ENCODE measurements around the gene BRCA2. TPM values are rescaled to one million over a fixed set of nuclear protein-coding genes. Genes with fewer than 3 reads are reported as not detected.

The BRCA2 gene
- total RNA-seq, 3 donors from 2014 or later = 7.2 to 8.6 (median 8.4) TPM

DNA sequence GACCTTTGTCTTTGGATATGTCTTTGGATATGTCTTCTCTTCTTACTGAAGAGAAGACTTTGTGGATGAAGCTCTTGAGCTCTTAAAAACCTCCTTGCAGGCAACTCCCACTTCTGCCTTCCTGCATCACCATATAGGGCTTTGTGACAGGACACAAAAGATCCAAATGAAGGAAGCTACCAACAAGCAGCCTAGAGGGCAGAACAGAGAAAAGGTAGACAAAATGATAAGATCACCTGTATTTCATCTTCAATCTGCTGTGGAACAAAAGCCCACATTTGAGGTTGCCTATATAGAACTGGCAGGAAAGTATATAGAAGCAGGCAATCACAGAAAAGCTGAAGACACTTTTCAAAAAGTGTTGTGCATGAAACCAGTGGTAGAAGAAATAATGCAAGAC lies 70.1 kb downstream of the BRCA2 start:
- Mint-ChIP-seq H3K36me3 (ENCODE audit: insufficient read depth) (no peaks in the 10 kb centered on the region), H3K4me1 (ENCODE audit: low read depth) (peaks cover 2% of the 10 kb centered on the region), H3K27me3 (ENCODE audit: low read depth) (no peaks in the 10 kb centered on the region), H3K9me3 (no peaks in the 10 kb centered on the region), H3K4me3 (no peak overlapping the region)
- no peak for ATAC-seq
- DNase-seq = no peak

DNA sequence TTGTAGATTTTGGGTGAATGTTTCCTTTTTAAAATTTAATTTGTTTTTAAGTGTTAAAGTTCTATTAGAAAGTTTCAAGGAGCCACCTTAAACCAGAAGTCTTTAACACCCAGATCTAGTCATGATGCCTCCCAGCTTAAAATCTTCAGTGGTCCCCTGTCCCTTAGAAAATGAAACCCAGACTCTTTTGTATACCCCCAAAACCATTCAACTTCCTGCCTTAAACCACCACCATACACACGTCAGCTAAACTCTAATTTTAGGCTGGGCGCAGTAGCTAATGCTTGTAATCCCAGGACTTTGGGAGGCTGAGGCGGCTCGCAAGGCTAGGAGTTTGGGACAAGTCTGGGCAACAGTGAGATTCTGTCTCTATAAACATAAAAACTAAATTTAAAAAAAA lies 74.7 kb downstream of the BRCA2 start:
- ATAC-seq (peak; percentile 40 to 59), DNase-seq (no peak)
- Mint-ChIP-seq H3K4me1 (ENCODE audit: low read depth) (peaks cover 6% of the 10 kb centered on the region), H3K9me3 (no peaks in the 10 kb centered on the region), H3K27me3 (ENCODE audit: low read depth) (no peaks in the 10 kb centered on the region), H3K36me3 (ENCODE audit: insufficient read depth) (no peaks in the 10 kb centered on the region), H3K4me3 (no peak overlapping the region)

DNA sequence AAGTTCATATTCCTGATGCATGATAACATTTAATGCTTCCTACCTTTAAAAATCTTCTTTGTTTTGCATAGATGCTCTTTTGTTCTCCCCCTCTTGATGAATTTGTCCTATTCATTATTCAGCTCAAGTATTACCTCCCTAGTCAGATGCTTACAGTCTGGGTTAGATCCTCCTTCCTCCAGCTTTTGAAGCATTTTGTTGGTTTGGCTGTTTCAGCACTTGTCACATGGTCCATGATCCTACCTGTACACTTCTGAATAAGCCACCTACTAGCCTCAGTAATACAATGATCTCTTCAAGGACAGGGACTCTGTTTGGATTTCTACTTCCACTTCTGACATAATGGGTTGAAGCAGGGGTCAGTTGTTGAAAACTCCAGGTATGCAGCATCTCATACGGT lies 75.2 kb downstream of the BRCA2 start:
- no peaks in the 10 kb centered on the region for H3K27me3 Mint-ChIP-seq (ENCODE audit: low read depth)
- peaks cover 6% of the 10 kb centered on the region for H3K4me1 Mint-ChIP-seq (ENCODE audit: low read depth)
- no peak overlapping the region for H3K4me3 Mint-ChIP-seq
- DNase-seq (no peak), ATAC-seq (no peak)
- H3K36me3 Mint-ChIP-seq (ENCODE audit: insufficient read depth) = no peaks in the 10 kb centered on the region
- no peaks in the 10 kb centered on the region for H3K9me3 Mint-ChIP-seq

DNA sequence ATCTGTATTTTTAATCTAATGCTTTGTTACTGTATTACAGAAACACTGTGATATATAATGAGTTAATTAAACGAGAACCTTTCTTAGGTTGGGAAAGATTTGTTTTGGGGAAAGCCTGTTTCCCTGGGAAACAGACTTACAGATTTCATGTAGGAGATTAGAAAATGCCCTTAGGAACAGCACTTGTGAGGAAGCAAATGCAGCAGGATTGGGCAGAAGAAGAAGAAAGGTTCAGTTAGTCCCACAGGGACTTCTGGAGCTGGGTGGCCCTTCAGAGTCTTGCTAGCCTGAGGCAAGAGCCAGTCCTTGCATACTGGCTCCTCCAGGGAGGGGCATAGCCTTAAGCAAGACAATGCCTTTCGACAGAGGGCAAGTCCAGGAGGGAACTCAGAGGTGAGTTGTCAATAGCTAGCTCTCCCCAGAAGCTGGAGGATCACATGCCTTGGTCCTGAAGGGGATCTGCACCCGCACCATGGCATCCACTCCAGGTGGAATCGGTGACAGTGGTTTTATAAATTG lies 75.9 kb downstream of the BRCA2 start:
- peaks cover 6% of the 10 kb centered on the region for H3K4me1 Mint-ChIP-seq (ENCODE audit: low read depth)
- no peak overlapping the region for H3K4me3 Mint-ChIP-seq
- no peaks in the 10 kb centered on the region for H3K9me3 Mint-ChIP-seq
- no peaks in the 10 kb centered on the region for H3K27me3 Mint-ChIP-seq (ENCODE audit: low read depth)
- ATAC-seq (no peak), DNase-seq (no peak)
- no peaks in the 10 kb centered on the region for H3K36me3 Mint-ChIP-seq (ENCODE audit: insufficient read depth)

DNA sequence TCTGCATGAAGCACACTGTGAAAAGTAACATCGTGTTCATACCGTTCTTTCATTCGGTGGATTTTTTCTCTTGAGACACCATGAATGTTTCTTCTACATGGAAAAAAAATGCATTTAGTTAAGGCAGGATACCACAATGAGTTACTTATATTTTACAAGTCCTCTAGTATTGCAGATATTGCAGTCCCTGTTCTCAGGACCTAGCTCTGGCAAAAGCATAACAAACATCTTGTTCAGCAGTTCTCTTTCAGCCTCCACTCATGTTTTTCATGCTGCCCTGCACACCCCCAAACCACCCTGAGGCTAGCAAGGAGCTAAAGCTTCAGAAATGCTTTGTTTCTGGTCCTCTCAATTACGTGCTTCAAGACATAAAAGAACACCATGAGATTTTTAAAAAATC lies 87.8 kb downstream of the BRCA2 start:
- DNase-seq (no peak), ATAC-seq (no peak)
- Mint-ChIP-seq H3K36me3 (ENCODE audit: insufficient read depth) (peaks cover 32% of the 10 kb centered on the region), H3K9me3 (no peaks in the 10 kb centered on the region), H3K4me1 (ENCODE audit: low read depth) (peaks cover 4% of the 10 kb centered on the region), H3K4me3 (no peak overlapping the region), H3K27me3 (ENCODE audit: low read depth) (no peaks in the 10 kb centered on the region)

DNA sequence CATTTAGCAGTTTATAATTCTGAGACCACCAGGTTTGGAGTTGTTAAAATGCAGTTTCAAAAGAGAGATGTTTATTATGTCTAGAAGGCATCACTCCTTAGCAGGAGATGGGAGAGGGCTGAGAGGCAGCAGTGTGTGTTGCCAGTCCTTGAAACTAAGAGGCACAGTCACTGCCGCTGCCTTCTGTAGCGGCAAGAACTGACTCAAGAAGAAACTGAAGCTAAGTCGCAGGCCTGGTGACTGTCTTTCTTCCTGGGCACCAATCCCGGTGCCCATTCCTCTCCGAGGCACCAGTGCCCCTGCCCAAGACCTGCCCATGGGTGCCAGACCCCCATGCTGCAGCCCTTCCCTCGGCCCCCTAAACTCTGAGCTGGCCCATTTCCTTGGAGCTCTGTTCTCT lies 92.5 kb downstream of the BRCA2 start:
- no peak overlapping the region for H3K4me3 Mint-ChIP-seq
- ATAC-seq = peak in 1 of 2 donors; percentile 62
- H3K36me3 Mint-ChIP-seq (ENCODE audit: insufficient read depth) = peaks cover 30% of the 10 kb centered on the region

DNA sequence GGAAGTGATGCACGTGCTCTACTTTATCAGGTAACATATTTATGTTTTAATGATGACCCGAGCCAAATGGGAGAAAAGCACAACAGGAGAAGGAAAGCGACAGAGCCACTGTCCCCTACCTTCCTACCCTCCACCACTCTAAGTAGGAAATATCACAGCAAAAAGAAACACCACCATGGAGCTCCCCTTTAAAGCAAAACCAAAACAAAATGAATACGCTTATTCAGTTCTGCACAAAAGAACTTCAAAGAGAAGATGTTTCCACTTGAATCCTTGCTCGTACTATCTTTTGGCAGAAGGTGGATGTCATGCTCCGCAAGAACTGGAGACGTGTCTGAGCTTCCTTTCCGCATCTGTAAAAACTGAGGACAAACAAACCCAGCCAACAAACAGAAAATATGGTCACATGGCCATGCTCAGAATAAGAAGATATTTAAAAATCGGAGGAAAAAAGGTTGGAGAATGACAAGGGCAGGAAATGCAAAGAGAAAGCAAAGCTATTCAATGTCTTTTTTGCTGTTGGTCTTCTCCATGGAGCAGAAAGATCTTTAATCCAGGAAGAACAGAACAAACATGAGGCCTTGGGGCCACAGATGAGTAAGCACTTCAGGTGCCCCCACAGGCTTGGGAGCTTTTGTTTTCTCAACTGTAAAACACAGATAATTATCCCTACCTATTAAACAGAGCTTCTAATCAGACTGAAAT lies 93.1 kb downstream of the BRCA2 start:
- DNase-seq (no peak), ATAC-seq (no peak)
- Mint-ChIP-seq H3K27me3 (ENCODE audit: low read depth) (no peaks in the 10 kb centered on the region), H3K4me3 (no peak overlapping the region), H3K36me3 (ENCODE audit: insufficient read depth) (peaks cover 24% of the 10 kb centered on the region), H3K4me1 (ENCODE audit: low read depth) (peaks cover 12% of the 10 kb centered on the region), H3K9me3 (no peaks in the 10 kb centered on the region)

More for the DNA sequence above, 92.5 kb downstream of the BRCA2 start:
- Mint-ChIP-seq H3K9me3 (no peaks in the 10 kb centered on the region), H3K4me1 (ENCODE audit: low read depth) (peaks cover 12% of the 10 kb centered on the region), H3K27me3 (ENCODE audit: low read depth) (no peaks in the 10 kb centered on the region)
- DNase-seq = no peak

DNA sequence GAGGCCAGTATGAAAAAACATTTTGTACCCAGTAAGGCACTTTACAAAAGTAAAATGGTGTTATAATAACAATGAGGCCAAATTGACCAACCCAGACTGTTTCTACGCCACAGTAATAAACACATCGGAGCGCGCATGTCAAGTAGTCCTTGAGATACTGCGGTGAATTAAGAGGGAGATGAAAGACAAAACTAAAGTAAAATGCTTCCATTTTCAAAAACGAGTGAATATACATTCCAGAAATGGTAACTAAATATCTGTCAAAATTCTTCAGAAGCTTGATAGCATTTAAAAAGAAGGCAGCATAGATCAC lies 93.6 kb downstream of the BRCA2 start:
- H3K4me1 Mint-ChIP-seq (ENCODE audit: low read depth) = peaks cover 12% of the 10 kb centered on the region
- H3K36me3 Mint-ChIP-seq (ENCODE audit: insufficient read depth) = peaks cover 20% of the 10 kb centered on the region
- no peak for DNase-seq
- no peak overlapping the region for H3K4me3 Mint-ChIP-seq
- no peaks in the 10 kb centered on the region for H3K27me3 Mint-ChIP-seq (ENCODE audit: low read depth)
- no peak for ATAC-seq
- no peaks in the 10 kb centered on the region for H3K9me3 Mint-ChIP-seq

DNA sequence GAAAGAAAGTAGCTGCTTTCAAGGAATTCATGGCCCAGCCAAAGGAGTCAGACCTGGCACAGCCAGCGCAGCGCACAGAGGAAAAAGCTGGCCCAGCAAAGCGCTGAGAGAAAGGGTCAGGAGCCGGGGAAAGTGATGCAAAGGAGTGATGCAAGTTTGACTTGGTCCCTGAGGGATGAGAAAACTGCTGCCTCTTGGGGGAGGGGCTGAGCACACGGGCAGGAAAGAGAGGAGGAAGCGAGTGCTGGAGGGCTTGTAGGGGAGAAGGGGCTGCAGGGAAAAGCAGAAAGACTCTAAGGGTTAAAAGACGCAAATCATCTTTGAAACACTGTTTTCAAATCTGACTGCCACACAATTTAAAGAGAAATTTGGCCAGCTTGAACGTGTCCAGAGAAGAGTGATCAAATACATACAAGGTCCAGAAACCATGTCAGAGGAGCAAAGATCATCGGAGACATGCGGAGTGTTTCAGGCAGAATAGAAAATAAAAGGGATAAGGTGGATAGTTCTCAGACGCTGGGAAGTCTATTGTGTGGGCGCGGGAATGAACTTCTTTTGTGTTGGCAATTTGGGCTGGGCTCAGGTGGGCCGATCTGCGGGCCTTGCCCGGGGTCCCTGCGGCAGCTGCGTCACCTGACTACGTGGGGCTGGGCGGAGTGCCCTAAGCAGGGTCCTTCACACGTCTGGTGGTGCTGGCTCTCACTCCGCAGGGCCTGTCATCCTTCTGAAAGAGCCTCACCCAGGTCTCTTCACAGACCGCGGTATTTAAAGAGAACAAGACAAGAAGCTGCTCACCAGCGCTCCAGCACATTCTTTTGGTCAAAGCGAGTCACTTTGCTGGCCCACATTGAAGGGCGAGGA lies 94.5 kb downstream of the BRCA2 start:
- no peak for ATAC-seq
- H3K9me3 Mint-ChIP-seq = no peaks in the 10 kb centered on the region
- H3K4me3 Mint-ChIP-seq = no peak overlapping the region
- peaks cover 12% of the 10 kb centered on the region for H3K4me1 Mint-ChIP-seq (ENCODE audit: low read depth)
- no peak for DNase-seq
- H3K36me3 Mint-ChIP-seq (ENCODE audit: insufficient read depth) = peaks cover 19% of the 10 kb centered on the region
- H3K27me3 Mint-ChIP-seq (ENCODE audit: low read depth) = no peaks in the 10 kb centered on the region

DNA sequence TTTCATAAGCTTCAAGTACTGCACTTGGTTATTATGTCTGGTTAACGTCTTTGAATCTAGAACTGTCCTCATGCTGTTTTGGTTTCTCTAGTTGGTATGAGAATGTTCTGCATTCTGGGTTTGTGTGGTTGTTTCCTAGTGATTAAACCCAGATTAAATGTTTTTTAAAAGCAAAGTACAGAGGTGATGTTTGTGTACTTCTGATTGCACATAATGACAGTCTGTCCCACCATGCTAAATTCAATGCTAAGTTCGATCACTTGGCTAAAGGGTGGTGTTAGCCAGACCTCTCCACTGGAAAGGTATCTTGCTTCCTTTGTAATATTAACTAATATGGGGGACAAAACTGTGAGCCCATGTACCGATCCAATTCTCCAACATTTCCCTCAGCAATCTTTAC lies 98.0 kb downstream of the BRCA2 start:
- no peak for ATAC-seq
- H3K4me3 Mint-ChIP-seq = no peak overlapping the region

DNA sequence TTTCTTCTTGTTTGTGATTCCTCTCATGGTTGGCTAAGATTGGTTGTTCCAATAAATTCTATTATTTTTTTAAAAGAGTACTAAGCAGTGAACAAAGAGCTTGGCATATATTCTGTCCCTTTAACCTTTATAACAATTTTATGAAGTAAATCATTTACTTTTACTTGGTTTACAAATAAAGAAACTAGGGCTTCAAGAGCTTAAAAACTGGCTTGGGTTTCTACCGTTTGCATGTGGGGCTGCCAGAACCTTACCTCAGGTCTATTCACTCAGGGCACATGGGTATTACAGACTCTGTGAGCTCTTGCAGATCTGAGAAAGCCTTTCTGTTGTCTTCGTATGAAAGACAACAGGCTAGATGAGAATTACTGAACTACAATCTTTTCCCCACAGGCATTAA lies 99.3 kb downstream of the BRCA2 start:
- H3K9me3 Mint-ChIP-seq = no peaks in the 10 kb centered on the region
- peaks cover 22% of the 10 kb centered on the region for H3K36me3 Mint-ChIP-seq (ENCODE audit: insufficient read depth)
- H3K27me3 Mint-ChIP-seq (ENCODE audit: low read depth) = no peaks in the 10 kb centered on the region
- no peak for ATAC-seq
- DNase-seq = no peak
- peaks cover 6% of the 10 kb centered on the region for H3K4me1 Mint-ChIP-seq (ENCODE audit: low read depth)
- no peak overlapping the region for H3K4me3 Mint-ChIP-seq

More for the DNA sequence above, 98.0 kb downstream of the BRCA2 start:
- Mint-ChIP-seq H3K27me3 (ENCODE audit: low read depth) (no peaks in the 10 kb centered on the region), H3K9me3 (no peaks in the 10 kb centered on the region), H3K36me3 (ENCODE audit: insufficient read depth) (peaks cover 15% of the 10 kb centered on the region), H3K4me1 (ENCODE audit: low read depth) (peaks cover 11% of the 10 kb centered on the region)
- no peak for DNase-seq

DNA sequence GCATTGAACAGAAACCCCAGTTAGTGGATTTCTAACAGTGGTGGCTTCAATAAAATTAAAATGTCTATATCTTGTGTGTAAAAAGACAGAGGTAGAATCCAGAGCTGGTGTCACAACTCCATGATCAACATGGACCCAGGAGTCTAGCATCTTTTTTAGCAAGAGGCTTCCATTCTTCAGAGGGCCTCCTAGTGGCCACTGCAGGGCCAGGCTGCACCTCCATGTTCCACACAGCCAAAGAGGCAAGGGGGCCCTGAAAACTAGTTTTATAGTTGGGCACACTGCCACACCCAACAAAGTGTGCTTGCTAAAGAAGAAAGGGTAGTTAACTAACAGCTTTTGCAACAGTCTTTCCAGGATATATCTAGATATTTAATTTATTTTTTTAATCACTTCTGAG lies 99.7 kb downstream of the BRCA2 start:
- peaks cover 1% of the 10 kb centered on the region for H3K9me3 Mint-ChIP-seq
- ATAC-seq (peak in 1 of 2 donors; percentile 58), DNase-seq (no peak)
- no peaks in the 10 kb centered on the region for H3K27me3 Mint-ChIP-seq (ENCODE audit: low read depth)
- H3K4me1 Mint-ChIP-seq (ENCODE audit: low read depth) = peaks cover 6% of the 10 kb centered on the region
- H3K4me3 Mint-ChIP-seq = no peak overlapping the region
- H3K36me3 Mint-ChIP-seq (ENCODE audit: insufficient read depth) = peaks cover 23% of the 10 kb centered on the region

DNA sequence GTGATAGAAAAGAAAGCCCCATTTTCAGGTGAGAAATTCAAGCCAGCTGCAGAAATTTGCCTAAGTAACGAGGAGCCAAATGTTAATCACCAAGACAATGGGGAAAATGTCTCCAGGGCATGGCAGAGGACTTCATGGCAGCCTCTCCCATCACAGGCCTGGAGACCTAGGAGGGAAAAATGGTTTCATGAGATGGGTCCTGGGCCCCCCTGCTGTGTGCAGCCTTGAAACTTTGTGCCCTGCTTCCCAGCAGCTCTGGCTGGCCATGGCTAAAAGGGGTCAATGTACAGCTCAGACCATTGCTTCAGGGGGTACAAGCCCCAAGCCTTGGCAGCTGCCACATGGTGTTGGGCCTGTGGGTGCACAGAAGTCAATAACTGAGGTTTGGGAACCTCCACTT lies 102.7 kb downstream of the BRCA2 start:
- H3K4me3 Mint-ChIP-seq = no peak overlapping the region
- ATAC-seq (no peak), DNase-seq (no peak)
- peaks cover 6% of the 10 kb centered on the region for H3K4me1 Mint-ChIP-seq (ENCODE audit: low read depth)
- H3K9me3 Mint-ChIP-seq = peaks cover 4% of the 10 kb centered on the region
- H3K36me3 Mint-ChIP-seq (ENCODE audit: insufficient read depth) = peaks cover 32% of the 10 kb centered on the region
- H3K27me3 Mint-ChIP-seq (ENCODE audit: low read depth) = no peaks in the 10 kb centered on the region

DNA sequence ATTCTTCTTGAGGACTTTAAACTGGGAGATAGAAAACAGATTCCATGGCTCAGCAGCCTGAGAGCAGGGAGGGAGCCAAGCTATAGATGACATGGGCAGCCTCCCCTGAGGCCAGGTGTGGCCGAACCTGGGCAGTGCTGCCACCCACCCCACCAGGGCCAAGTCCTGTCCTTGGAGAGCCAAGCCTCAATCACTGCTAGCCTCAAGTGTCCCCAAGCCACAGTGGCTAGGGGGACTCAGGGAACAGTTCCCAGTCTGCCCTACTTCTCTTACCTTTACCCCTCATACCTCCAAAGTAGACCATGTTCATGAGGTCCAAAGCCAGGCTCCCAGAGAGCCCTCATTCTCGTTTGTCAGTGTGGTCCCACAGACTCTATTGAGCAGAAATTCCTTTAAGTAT lies 104.6 kb downstream of the BRCA2 start:
- peaks cover 43% of the 10 kb centered on the region for H3K36me3 Mint-ChIP-seq (ENCODE audit: insufficient read depth)
- H3K4me1 Mint-ChIP-seq (ENCODE audit: low read depth) = peaks cover 17% of the 10 kb centered on the region
- H3K4me3 Mint-ChIP-seq = no peak overlapping the region

DNA sequence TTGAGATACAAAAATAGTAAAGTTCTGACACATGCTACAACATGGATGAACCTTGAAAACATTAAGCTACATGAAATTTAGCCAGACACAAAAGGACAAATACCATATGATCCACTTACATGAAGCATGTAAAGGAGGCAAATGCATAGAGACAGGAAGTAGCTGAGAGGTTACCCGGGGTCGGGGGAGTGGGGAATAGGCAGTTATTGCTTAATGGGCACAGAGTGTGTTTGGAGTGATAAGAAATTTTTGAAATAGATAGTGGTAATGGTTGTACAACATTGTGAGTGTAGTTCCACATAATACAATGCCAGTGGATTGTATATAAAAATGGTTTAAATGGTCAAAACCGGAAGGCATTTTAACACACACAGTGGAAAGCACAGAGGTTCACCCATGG lies 108.3 kb downstream of the BRCA2 start:
- Mint-ChIP-seq H3K27me3 (ENCODE audit: low read depth) (no peaks in the 10 kb centered on the region), H3K4me3 (no peak overlapping the region), H3K36me3 (ENCODE audit: insufficient read depth) (peaks cover 37% of the 10 kb centered on the region), H3K9me3 (peaks cover 4% of the 10 kb centered on the region), H3K4me1 (ENCODE audit: low read depth) (peaks cover 36% of the 10 kb centered on the region)
- no peak for DNase-seq
- ATAC-seq = no peak

More for the DNA sequence above, 104.6 kb downstream of the BRCA2 start:
- H3K27me3 Mint-ChIP-seq (ENCODE audit: low read depth) = no peaks in the 10 kb centered on the region
- peaks cover 4% of the 10 kb centered on the region for H3K9me3 Mint-ChIP-seq
- ATAC-seq (no peak), DNase-seq (no peak)

Measured in activated T-cell treated with anti-CD3 and anti-CD28 coated beads, Interleukin-2, amount 50 U/mL, for 4 hours (primary cell).